ENCODE measurements around the gene KIF5B.
"Not testable (repeated sequence)": the region's sequence is repeated elsewhere in the genome, so short reads cannot be mapped to it uniquely, and the experiment has no call there.

The KIF5B gene

GRCh38 chr10:32059472-32059871 is 3.2 kb upstream of the KIF5B start:
- no peak for DNase-seq

DNA sequence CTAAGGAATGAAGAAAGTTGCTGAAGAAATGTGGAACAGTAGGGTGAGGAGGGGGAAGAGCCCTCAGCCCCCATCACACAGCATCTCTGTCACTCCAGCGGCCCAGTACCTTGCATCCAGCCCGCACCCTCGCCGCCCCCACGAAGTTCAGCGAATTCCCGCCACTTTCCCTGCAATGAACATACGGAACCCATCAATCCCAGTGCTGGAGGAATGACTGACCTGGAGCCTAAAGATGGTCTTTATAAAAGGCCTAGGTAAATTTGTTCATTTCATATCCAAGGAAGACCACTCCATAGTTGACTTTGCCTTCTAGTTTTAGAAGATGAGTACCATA is 779 bp upstream of the KIF5B start:
- no peak for DNase-seq

DNA sequence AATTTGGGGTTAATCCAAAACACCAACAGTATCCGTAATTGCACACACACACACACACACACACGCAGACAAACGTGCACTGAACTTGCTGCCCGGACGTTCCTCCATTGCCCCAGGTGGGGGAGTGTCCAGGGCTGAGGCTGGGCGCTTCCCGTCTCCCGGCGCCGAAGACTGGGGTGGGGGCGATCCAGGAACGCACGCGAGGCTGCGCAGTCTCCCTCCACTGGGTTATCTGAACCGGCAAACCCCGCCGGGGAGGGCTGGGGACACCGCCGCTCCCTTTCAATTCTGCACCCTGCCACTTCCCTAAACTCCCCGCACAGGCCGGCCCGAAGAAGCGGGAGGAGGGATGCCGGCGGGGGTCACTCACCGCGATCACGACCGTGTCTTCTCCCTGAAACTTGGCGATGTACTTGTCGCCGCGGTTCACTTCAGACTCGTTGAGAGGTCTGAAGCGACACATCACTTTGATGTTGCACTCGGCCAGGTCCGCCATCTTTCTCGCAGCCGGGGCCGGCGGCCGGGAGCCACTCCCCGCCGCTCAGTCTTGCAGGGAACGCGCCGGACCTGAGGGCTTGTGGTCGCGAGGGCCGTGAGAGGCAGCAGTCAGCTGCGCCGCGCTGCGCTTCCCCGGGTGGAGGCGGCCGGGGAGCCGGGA is 618 bp downstream of the KIF5B start:
- DNase-seq = no peak

- no peak for DNase-seq
Measured at GRCh38 chr10:32054094-32054493, 2.1 kb downstream of the KIF5B start.

DNA sequence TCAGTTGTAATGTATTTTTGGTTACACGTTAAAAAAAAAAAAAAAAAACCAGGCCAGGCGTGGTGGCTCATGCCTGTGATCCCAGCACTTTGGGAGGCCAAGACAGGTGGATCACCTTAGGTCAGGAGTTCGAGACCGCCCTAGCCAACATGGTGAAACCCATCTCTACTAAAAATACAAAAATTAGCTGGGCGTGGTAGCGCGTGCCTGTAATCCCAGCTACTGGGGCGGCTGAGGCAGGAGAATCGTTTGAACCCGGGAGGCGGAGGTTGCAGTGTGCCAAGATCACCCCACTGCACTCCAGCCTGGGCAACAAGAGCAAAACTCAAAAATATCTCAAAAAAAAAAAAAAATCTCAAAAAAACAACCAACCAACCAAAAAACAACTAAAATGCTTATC is 2.8 kb downstream of the KIF5B start:
- not testable (repeated sequence) for DNase-seq

DNA sequence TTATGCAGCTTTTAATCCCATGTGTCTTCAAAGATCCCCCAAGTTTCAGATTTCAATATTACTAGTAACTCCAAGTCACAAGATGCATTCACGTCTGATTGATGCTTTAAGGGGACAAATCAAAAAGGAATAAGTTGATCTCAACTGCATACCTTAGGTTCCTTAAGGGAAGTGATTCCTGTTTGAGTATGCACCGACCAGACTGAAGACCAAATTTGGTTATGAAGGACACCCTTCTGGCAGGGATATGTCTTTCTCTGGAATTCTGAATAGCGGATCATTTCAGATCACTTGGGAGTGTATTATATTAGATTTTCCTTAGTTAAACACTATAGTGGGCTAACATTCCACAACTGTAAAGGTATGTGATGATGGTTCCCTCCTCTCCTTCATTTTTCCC is 4.3 kb downstream of the KIF5B start:
- DNase-seq = no peak

GRCh38 chr10:32050177-32050576 is 6.0 kb downstream of the KIF5B start:
- DNase-seq = no peak

DNA sequence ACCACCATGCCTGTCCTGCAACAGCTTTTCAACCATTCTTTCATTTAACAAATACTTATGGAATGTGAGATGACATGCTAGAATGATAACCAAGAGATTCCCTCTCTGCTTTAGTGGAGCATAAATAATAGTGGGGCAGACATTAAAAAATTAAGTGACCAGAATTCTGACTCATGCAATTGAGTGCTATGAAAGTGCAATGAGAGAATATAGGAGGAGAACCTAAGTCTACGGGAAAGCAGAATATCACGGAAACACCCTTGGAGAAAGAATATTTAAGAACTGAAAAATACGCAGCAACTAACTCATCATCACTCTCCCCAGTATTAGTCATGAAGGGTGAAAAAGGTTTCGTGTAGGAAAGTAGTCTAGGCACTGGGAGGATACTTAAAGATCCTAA is 7.1 kb downstream of the KIF5B start:
- DNase-seq = no peak

GRCh38 chr10:32048282-32048681 is 7.9 kb downstream of the KIF5B start:
- DNase-seq = no peak

DNA sequence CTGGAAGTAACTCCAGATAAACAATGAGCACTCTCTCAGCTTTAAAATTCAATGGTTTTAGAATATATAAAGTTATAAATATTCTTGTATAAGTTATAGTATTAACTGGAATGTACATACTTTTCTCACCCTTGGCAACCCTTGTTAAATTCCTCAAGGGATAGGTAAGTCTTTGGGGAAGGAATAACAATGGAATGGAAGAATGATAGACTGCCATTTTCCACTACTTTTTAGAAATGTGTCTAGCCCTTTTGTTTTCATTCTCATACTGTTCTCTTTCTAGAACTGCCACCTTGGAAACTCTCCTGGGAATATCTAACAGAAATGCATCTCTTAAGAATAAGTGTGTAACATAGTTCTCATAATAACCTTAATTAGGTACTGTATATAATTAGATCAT is 8.3 kb downstream of the KIF5B start:
- DNase-seq = no peak

DNA sequence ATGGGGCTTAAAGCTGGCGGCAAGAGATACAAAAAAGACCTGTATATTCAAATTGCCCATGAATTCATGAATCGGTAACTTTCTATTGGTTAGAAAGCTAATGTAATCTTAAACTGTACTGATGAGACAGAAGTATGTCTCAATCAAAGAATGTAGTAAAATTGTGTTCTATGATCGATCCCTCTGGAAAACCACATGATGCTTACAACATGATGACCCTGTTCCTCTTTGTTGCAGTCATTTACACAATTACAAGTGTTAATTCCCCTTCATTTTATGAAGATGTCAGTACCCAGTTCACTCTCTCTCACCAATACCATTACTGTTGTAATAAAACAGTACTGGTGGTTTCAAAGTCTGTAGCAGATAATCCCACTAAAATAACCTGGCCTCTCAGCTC is 10.1 kb downstream of the KIF5B start:
- no peak for DNase-seq

DNA sequence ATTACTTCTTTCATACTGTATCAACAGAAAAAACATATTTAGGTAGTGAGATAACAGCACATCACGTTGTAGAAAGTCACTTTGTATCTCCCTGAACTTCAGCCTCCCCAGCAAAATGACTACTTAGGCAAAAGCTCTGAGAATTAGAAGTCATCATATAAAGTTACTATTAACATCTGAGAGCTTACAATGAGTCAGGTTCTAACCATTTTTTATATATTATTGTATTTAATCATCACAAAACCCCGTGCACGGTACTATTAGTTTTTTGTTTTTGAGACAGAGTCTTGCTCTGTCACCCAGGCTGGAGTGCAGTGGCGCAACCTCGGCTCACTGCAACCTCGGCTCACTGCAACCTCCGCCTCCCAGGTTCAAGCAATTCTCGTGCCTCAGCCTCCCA is 13.5 kb downstream of the KIF5B start:
- DNase-seq = not testable (repeated sequence)

- DNase-seq = no peak
Measured at GRCh38 chr10:32041290-32042028, 14.8 kb downstream of the KIF5B start.

DNA sequence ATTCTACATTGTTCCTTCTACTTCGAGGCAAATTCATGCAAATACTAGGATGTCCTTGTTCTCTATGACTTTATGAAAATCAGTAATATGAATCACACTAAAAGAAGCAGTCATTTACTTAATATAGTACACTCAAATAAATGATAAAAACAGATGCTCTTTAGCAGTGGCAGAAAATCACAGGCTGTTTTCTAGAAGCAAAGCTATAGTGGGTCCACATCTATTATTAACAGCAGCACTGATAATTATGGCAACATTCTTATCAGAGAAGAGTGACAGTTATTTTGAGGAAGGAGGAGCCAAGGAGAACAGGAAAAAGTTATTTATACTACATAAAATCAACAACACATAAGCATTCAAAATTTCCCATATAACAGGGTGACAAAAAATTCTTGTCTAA is 16.5 kb downstream of the KIF5B start:
- no peak for DNase-seq

DNA sequence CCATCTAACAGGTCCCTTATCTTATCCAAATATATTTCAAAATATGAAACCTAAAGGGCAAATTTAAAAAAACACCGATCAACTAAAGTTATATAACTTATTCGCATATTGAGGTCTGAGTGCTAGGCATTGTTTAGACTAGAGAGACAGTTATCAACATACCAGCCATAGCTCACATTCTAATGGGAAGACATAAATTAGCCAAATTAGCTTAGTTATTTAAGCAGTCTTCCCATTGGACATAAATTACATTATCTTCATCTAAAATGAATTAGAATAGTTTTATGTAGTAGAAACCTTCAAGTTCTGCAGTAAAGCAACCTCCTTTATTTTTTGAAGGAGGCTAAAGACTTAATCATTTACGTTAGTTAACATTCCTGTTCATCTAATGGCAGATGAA is 17.4 kb downstream of the KIF5B start:
- no peak for DNase-seq

DNA sequence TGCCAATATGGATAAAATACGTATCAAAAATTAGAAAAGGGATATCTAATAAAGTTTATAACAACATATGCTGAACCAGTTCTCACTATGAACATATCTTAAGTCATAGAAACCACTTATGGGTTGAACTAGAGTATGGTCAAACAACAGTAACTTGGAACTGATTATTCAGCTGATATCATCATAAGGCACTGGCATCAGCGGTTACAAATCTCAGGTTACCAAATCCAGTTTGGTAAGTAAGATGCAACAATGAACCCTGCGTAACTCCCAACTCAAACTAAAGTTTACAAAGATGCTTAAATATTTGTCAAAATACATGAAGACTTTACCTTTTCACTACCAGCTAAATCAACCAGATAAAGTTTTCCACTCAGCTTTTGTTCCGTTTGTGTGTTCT is 19.3 kb downstream of the KIF5B start:
- DNase-seq = no peak

- DNase-seq = no peak
Measured at GRCh38 chr10:32035038-32035437, 21.2 kb downstream of the KIF5B start.

DNA sequence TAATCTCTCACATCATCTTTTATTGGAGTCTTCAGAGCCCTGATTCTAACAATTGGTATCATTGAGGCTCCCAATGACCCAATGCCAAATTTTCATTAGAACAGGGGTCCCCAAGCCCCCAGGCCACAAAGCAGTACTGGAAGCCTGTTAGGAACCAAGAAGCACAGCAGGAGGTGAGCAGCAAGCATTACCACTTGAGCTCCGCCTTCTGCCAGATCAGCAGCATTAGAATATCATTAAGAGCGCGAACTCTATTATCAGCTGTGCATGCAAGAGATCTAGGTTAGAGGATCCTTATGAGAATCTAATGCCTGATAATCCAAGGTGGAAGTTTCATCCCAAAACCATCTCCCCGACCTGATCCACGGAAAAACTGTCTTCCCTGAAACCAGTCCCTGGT is 23.1 kb downstream of the KIF5B start:
- no peak for DNase-seq

GRCh38 chr10:32031920-32032319 is 24.3 kb downstream of the KIF5B start:
- DNase-seq = no peak

DNA sequence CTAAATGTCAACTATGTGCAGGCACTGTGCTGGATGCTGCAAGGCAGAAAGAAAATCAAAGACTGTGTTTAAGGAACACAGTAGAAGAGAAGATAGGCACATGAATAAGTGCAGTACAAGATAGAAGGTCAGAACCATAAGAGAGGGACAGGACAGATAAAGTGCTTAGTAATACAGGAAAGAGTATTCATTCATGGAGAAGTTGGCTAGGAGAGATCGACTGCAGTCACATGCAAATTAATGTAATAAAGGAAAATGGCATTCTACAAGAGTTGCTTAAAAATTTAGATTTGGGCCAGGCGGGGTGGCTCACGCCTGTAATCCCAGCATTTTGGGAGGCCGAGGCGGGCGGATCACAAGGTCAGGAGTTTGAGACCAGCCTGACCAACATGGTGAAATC is 24.8 kb downstream of the KIF5B start:
- DNase-seq = no peak

DNA sequence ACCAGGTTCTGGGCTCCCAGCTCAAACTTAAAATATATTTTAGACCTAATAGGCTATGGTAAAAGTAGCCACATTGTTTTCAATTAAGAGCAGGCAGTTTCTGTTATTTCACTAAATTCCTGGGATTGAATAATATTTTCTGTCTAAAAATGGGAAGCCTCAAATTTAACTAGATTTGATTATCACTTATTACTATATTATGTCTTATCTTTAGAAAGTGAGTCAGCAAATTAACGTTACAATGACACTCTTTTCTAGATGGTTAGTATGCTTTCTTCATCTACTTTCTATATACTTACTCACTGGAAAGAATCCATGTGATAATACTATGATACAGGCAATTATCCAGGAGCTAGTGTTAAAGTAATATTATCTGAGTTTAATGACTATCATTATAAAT is 27.5 kb downstream of the KIF5B start:
- DNase-seq = no peak

DNA sequence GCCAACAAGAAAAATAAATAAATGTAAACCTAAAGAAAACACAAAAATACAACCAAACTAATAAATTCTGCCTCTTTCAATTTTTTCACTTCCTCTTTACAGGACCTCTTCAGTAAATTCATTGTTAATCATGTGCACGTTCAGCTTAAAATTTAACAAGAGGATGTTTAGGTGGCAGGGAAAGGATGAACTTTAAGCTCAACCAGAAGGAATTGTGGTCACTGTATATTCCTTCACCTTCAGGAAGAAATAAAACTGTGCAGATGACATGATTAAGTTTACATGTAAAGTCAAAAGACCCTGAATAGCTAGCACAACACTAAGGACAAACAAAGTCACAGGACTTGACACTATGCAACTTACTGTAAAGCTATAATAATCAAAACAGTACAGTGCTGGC is 33.0 kb downstream of the KIF5B start:
- no peak for DNase-seq

DNA sequence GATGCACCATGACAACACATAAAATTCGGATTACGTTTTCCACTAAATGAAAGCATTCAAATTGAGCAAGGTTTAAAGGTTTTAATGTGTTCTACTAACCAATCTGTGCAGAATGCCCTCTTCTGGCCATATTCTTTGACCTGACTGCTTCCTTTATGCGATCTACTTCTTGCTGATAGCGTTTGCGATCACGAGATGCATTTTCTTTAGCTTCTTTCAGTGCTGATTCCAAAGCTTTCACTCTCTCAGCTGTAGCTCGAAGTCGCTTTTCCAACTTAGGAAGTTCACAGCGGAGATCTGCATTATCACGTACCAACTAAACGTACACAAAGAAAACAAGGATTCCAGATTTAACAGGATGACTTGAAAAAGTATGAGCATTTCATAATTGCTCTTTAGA is 39.2 kb downstream of the KIF5B start:
- DNase-seq = no peak

GRCh38 chr10:32015386-32015785 is 40.8 kb downstream of the KIF5B start:
- DNase-seq = no peak

- no peak for DNase-seq
Measured at GRCh38 chr10:32007026-32007425, 49.2 kb downstream of the KIF5B start.
